HCT116 (cell line): Measurements from ENCODE around the gene CTXN1. TPM values are rescaled to one million over a fixed set of nuclear protein-coding genes. Genes with fewer than 3 reads are reported as not detected.

Source experiments
- ATAC-seq: fragments of 200-7000 bp; cut with Tn5 transposase; 2 replicates; pipeline ENCODE4 v1.9.1; 2020; ENCODE audit warnings: mild to moderate bottlenecking, moderate library complexity
- BruUV-seq: library from RNA; stranded (reverse); fragments of 400-500 nt; replicated peaks from 2 replicates; lab custom pipeline; 2021; lab: Mats Ljungman, UMichigan
- CTCF ChIA-PET: fragments of 300-600 bp; sonication (Branson Sonifier 250); formaldehyde crosslinking; loops from one replicate; lab custom pipeline; 2021; ENCODE audit warnings: antibody characterized with exemption; lab: Charles Lee
- POLR2A ChIA-PET: fragments of 300-600, 350-600 bp; sonication (Branson Sonifier 250); formaldehyde crosslinking; loops from one replicate; lab custom pipeline; 2021; ENCODE audit warnings: antibody characterized with exemption; lab: Charles Lee
- RAD21 ChIA-PET, 2 experiments: fragments of 300-600 bp; sonication (Branson Sonifier 250); formaldehyde crosslinking; loops; one replicate each; lab custom pipeline; 2023; ENCODE audit warnings: low total read pairs in 2 of 2; ENCODE audit not compliant: uncharacterized antibody in 2 of 2, unreplicated experiment in 2 of 2, low non-redundant PET in 1 of 2; lab: Charles Lee
- DNase-seq: peaks from one replicate; pipeline ENCODE4 v3.0.0-alpha.2; 2010; ENCODE audit warnings: low read depth, low spot score
- H2AFZ ChIP-seq: fragments of 200-600 bp; shearing (Covaris generic), sonication (generic); 2 replicates; pipeline ENCODE4 v1.6.1; 2017; ENCODE audit warnings: low read depth, mixed run types, mixed read lengths, antibody characterized with exemption, low read length; ENCODE audit not compliant: poor library complexity, severe bottlenecking
- H3K27ac ChIP-seq: 2 replicates; pipeline ENCODE4 v1.5.1; 2012; ENCODE audit warnings: low read depth, low read length
- H3K27me3 ChIP-seq: fragments of 200-600 bp; sonication (generic); 2 replicates; pipeline ENCODE4 v1.6.1; 2016; ENCODE audit warnings: mixed run types, low read length, mixed read lengths; ENCODE audit not compliant: insufficient read depth
- H3K36me3 ChIP-seq, 2 experiments: fragments of 200-500 bp in 1 of 2; fragments of 200-600 bp in 1 of 2; sonication (Bioruptor generic) in 1 of 2; sonication (generic) in 1 of 2; 2 replicates each; pipeline versions ENCODE4 v1.5.1 to v1.6.1; 2014 to 2016; ENCODE audit warnings: low read length in 2 of 2, inconsistent platforms in 1 of 2, mixed read lengths in 1 of 2, mixed run types in 1 of 2; ENCODE audit not compliant: insufficient read depth in 2 of 2, control insufficient read depth in 1 of 2
- H3K4me1 ChIP-seq, 2 experiments: fragments of 200-600 bp in 1 of 2; sonication (generic) in 1 of 2; 2 replicates each; pipeline versions ENCODE4 v1.5.1 to v1.6.1; 2012 to 2017; ENCODE audit warnings: low read length in 2 of 2, inconsistent platforms in 1 of 2, mild to moderate bottlenecking in 1 of 2, mixed read lengths in 1 of 2, mixed run types in 1 of 2, moderate library complexity in 1 of 2; ENCODE audit not compliant: insufficient read depth in 2 of 2, control insufficient read depth in 1 of 2
- H3K4me2 ChIP-seq: fragments of 200-600 bp; sonication (generic); 2 replicates; pipeline ENCODE4 v1.6.1; 2017; ENCODE audit warnings: mixed run types, low read length, mixed read lengths
- H3K4me3 ChIP-seq, 2 experiments: fragments of 200-600 bp in 1 of 2; sonication (generic) in 1 of 2; replicated peaks in 1 of 2; 2 replicates each; pipeline ENCODE4 v1.5.1; 2011 to 2016; ENCODE audit warnings: low read length in 2 of 2, control low read depth in 1 of 2, low read depth in 1 of 2, mild to moderate bottlenecking in 1 of 2, mixed read lengths in 1 of 2, mixed run types in 1 of 2
- H3K79me2 ChIP-seq: fragments of 200-600 bp; sonication (generic); 2 replicates; pipeline ENCODE4 v1.6.1; 2017; ENCODE audit warnings: mild to moderate bottlenecking, mixed run types, low read length, moderate library complexity, mixed read lengths; ENCODE audit not compliant: insufficient read depth
- H3K9ac ChIP-seq: fragments of 200-600 bp; sonication (generic); 2 replicates; pipeline ENCODE4 v1.6.1; 2016; ENCODE audit warnings: low read length, mixed read lengths
- H3K9me2 ChIP-seq: fragments of 200-600 bp; sonication (generic), shearing (Covaris generic); 2 replicates; pipeline ENCODE4 v1.6.1; 2017; ENCODE audit warnings: mixed run types, mild to moderate bottlenecking, moderate library complexity; ENCODE audit not compliant: insufficient read depth
- H3K9me3 ChIP-seq, 2 experiments: fragments of 200-500 bp in 1 of 2; fragments of 200-600 bp in 1 of 2; sonication (Bioruptor generic) in 1 of 2; sonication (generic) in 1 of 2; 2 replicates each; pipeline ENCODE4 v1.6.1; 2014 to 2017; ENCODE audit warnings: low read length in 2 of 2, mixed read lengths in 2 of 2, inconsistent platforms in 1 of 2, low read depth in 1 of 2, mild to moderate bottlenecking in 1 of 2, mixed run types in 1 of 2, moderate library complexity in 1 of 2; ENCODE audit not compliant: control insufficient read depth in 1 of 2, insufficient read depth in 1 of 2
- H4K20me1 ChIP-seq: fragments of 200-600 bp; sonication (generic), shearing (Covaris generic); 2 replicates; pipeline ENCODE4 v1.6.1; 2017; ENCODE audit warnings: mixed run types, mild to moderate bottlenecking, moderate library complexity; ENCODE audit not compliant: insufficient read depth
- CBX3 ChIP-seq: IDR thresholded peaks from 2 replicates; pipeline ENCODE4 v1.6.1; 2012; ENCODE audit warnings: low read depth
- EGR1 ChIP-seq: IDR thresholded peaks from 2 replicates; pipeline ENCODE4 v1.6.1; 2012; ENCODE audit warnings: low read depth
- ELF1 ChIP-seq: IDR thresholded peaks from 2 replicates; pipeline ENCODE4 v1.6.1; 2012; ENCODE audit warnings: low read depth, borderline replicate concordance
- EZH2phosphoT487 ChIP-seq: fragments of 200-600 bp; IDR thresholded peaks from 2 replicates; pipeline ENCODE4 v1.6.1; 2018; ENCODE audit warnings: antibody characterized with exemption, borderline replicate concordance
- FOSL1 ChIP-seq: IDR thresholded peaks from 2 replicates; pipeline ENCODE4 v1.6.1; 2012; ENCODE audit warnings: low read depth
- POLR2A ChIP-seq: IDR thresholded peaks from 2 replicates; pipeline ENCODE4 v1.7.0; 2011; ENCODE audit warnings: borderline replicate concordance; ENCODE audit not compliant: insufficient read depth, insufficient read length; ENCODE audit errors: extremely low read depth
- POLR2AphosphoS5 ChIP-seq: IDR thresholded peaks from 2 replicates; pipeline ENCODE4 v1.6.1; 2011; ENCODE audit warnings: mild to moderate bottlenecking, low read depth, low read length, moderate library complexity
- SIN3A ChIP-seq: IDR thresholded peaks from 2 replicates; pipeline ENCODE4 v1.6.1; 2012; ENCODE audit warnings: low read depth
- SRF ChIP-seq: IDR thresholded peaks from 2 replicates; pipeline ENCODE4 v1.6.1; 2012; ENCODE audit warnings: low read depth
- YY1 ChIP-seq: IDR thresholded peaks from 2 replicates; pipeline ENCODE4 v1.6.1; 2011; ENCODE audit warnings: low read length, low read depth, moderate library complexity, mild to moderate bottlenecking; ENCODE audit not compliant: insufficient replicate concordance; ENCODE audit errors: extremely low read depth
- ZFX ChIP-seq: fragments of 450-650 bp; IDR thresholded peaks from 2 replicates; pipeline ENCODE4 v1.6.1; 2017
- ZNF274 ChIP-seq: fragments of 200-500 bp; sonication (Bioruptor generic); IDR thresholded peaks from 2 replicates; pipeline ENCODE4 v1.6.1; 2014; ENCODE audit warnings: mild to moderate bottlenecking, low read depth, low read length, inconsistent platforms
- intact Hi-C: fragments of 100-400 bp; cut with micrococcal nuclease; formaldehyde crosslinking; loops from 2 replicates; pipeline ENCODE4 v1.10.0; 2022
- total RNA-seq: library from RNA; stranded (reverse); gene quantifications from one replicate; pipeline ENCODE4 v1.2.1, GENCODE V29; 2021; ENCODE audit not compliant: unreplicated experiment
- TF ChIP-seq, protein P1 (sequence below): IDR thresholded peaks from 2 replicates; pipeline ENCODE4 v1.6.1; 2012
- TF ChIP-seq, protein P2 (sequence below), 3 experiments: fragments of 200-600 bp in 1 of 3; sonication (generic) in 1 of 3; IDR thresholded peaks in 2 of 3; conservative IDR thresholded peaks in 1 of 3; 2 replicates each; pipeline ENCODE4 v1.5.1; 2012 to 2017; ENCODE audit warnings: low read depth in 2 of 3, low read length in 2 of 3, antibody characterized with exemption in 1 of 3, borderline replicate concordance in 1 of 3, control low read depth in 1 of 3, mild to moderate bottlenecking in 1 of 3, mixed read lengths in 1 of 3, mixed run types in 1 of 3, moderate library complexity in 1 of 3; ENCODE audit not compliant: insufficient read depth in 1 of 3
- TF ChIP-seq, protein P3 (sequence below): IDR thresholded peaks from 2 replicates; pipeline ENCODE4 v1.6.1; 2012
- TF ChIP-seq, protein P4 (sequence below): IDR thresholded peaks from 2 replicates; pipeline ENCODE4 v1.6.1; 2011; ENCODE audit warnings: mild to moderate bottlenecking, low read length, moderate library complexity; ENCODE audit not compliant: insufficient replicate concordance; ENCODE audit errors: extremely low read depth

The CTXN1 gene
- total RNA-seq, 1 experiment from 2014 or later, result 56.0 TPM

DNA sequence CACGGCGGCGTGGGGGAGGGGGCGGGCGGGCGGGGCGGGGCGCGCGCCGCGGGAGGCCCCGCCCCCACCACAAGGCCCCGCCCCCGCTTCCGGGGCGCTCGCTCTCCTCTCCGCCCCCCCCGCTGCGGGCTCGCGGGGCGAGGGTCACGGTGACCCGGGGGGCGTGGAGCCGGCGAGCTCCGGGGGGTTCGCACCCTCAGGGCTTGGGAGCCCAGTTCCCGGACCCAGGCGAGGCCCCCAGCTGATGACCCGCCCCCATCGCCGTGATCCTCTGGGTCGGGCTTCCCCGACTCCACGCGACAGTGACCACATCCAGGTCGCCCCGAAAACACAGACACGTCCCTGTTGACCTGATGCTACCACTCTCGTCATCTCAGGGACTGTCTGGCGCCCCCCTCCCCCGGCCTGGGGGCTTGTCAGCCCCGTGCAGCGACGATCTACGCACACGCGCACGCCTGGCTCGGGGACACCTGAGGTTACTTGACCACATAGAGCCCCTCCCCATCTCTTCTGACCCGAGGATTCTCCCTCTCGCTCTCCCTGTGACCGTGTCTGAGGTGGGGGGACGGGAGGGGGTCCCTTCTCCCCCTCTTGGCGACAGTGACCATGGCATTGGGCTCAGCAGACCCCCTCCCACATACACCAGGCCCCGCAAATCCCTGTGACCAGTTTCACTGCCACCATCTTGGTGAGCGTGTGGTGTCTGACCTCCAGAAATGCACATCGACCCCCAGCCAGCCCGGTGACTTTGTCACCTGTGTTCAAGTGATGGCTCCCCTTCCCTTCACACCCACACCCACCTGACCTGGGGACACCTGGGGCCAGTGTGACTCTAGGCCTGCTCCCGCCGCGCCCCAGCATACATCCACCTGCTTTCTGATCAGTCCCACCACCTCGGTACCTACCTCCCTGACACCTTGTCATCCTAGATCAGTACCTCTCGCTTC, 21.6 kb downstream of the CTXN1 start (continued):
- TF ChIP-seq, protein P1, sequence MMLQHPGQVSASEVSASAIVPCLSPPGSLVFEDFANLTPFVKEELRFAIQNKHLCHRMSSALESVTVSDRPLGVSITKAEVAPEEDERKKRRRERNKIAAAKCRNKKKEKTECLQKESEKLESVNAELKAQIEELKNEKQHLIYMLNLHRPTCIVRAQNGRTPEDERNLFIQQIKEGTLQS, result no peak
- no peak for TF ChIP-seq ZFX
- TF ChIP-seq YY1, result no peak

DNA sequence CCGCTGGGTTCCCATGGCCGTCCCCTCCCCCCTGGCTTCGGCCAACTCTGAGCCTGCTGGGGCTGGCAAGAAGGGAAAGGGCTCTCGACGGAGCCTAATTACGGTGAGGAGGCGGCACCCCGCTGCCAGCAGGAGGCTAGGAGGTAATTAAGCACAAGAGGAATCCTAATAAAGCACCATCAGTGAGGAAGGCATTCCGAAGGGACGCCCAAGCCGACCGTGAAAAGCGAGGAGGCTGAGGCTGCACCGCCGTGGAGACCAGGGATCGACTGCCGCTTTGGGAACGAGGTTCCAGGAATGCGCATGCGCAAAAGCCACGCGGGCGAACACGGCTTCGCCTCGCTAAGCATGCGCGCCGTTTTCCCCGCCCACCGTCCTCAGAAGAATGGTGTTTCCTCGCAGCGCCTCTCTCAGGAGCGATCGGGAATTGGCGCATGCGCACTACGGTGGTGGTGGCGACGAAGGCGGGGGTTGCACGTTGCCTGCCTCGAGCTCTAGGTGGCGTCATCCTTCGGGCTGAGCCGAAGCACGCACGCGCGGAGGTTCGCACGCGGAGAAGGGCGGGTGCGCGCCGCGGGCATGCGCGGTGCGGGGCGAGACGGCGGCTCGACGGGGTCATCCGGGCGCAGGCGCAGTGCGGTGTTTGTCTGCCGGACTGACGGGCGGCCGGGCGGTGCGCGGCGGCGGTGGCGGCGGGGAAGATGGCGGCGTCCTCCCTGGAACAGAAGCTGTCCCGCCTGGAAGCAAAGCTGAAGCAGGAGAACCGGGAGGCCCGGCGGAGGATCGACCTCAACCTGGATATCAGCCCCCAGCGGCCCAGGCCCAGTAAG, 22.5 kb downstream of the CTXN1 start, which contains the start of gene MAP2K7:
Gene MAP2K7 (plus strand): TSS at position 634 of the 830 bp plus-strand sequence. CDS start 68 bp downstream, at position 702.
- peaks cover 3 to 30% of the 10 kb centered on the region in 2 experiments; a peak in 2 of 4 replicates for H3K4me1 ChIP-seq
- peak; percentile 98 for DNase-seq
- RAD21 ChIA-PET, result interaction anchor here in 1 of 2 experiments (1.0 kb wide), 1 partner anchor 35 kb away, joined by 4 read pairs; no protein-coding TSS in a partner anchor
- ATAC-seq, result peak; percentile 85
- H3K9ac ChIP-seq, result peak within 1 kb of the TSS; percentile 97
- no peaks in the 10 kb centered on the region for H3K9me3 ChIP-seq
- peaks cover 0 to 9% of the 10 kb centered on the region in 2 experiments; a peak in 2 of 4 replicates for H3K36me3 ChIP-seq
- POLR2A ChIA-PET, result interaction anchor here (0.6 to 2.1 kb wide), 5 partner anchors 14 to 34 kb away, joined by 3 to 11 read pairs (median 8); partner anchors contain the start of genes LRRC8E and SNAPC2
- H3K79me2 ChIP-seq, result peaks cover 54% of the 10 kb centered on the region
- H3K27me3 ChIP-seq, result no peaks in the 10 kb centered on the region
- intact Hi-C loops, result loop anchor here (2.0 kb wide), 1 partner anchor 15 kb away; the partner anchor contains the start of gene LRRC8E
- no TSS peak for BruUV-seq
- CTCF ChIA-PET, result interaction anchor here (0.7 to 1.2 kb wide), 12 partner anchors 10 to 610 kb away, joined by 3 to 18 read pairs (median 4); partner anchors contain the start of genes SNAPC2 and ZNF414
- peak within 1 kb of the TSS; percentile 75 to 97 for H3K4me3 ChIP-seq
- H3K4me2 ChIP-seq, result peak within 1 kb of the TSS; percentile 97
- H4K20me1 ChIP-seq, result no peaks in the 10 kb centered on the region
- peak within 1 kb of the TSS; percentile 92 for H3K27ac ChIP-seq
- H3K9me2 ChIP-seq, result no peaks in the 10 kb centered on the region
- no peak within 1 kb of the TSS for H2AFZ ChIP-seq
- TF ChIP-seq, protein P2, sequence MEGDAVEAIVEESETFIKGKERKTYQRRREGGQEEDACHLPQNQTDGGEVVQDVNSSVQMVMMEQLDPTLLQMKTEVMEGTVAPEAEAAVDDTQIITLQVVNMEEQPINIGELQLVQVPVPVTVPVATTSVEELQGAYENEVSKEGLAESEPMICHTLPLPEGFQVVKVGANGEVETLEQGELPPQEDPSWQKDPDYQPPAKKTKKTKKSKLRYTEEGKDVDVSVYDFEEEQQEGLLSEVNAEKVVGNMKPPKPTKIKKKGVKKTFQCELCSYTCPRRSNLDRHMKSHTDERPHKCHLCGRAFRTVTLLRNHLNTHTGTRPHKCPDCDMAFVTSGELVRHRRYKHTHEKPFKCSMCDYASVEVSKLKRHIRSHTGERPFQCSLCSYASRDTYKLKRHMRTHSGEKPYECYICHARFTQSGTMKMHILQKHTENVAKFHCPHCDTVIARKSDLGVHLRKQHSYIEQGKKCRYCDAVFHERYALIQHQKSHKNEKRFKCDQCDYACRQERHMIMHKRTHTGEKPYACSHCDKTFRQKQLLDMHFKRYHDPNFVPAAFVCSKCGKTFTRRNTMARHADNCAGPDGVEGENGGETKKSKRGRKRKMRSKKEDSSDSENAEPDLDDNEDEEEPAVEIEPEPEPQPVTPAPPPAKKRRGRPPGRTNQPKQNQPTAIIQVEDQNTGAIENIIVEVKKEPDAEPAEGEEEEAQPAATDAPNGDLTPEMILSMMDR (IDR thresholded peaks at IDR 0.05 in 2 of 3, conservative IDR thresholded peaks at IDR 0.05 in 1 of 3; ENCODE audit: borderline replicate concordance in 1 of 3, insufficient read depth in 1 of 3, low read depth in 2 of 3, low read length in 2 of 3), result peak; percentile 25 to 95 (median 55); a peak in 5 of 6 replicates
- no peak for TF ChIP-seq SIN3A
- TF ChIP-seq POLR2A, result peak; percentile 97
- TF ChIP-seq ZFX, result no peak
- TF ChIP-seq CBX3, result no peak
- TF ChIP-seq YY1, result peak; percentile 71
- no peak for TF ChIP-seq FOSL1
- no peak for TF ChIP-seq ELF1
- TF ChIP-seq, protein P1, result no peak
- peak; percentile 98 for TF ChIP-seq POLR2AphosphoS5
- TF ChIP-seq, protein P3, sequence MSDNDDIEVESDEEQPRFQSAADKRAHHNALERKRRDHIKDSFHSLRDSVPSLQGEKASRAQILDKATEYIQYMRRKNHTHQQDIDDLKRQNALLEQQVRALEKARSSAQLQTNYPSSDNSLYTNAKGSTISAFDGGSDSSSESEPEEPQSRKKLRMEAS, result peak; percentile 99
- no peak for TF ChIP-seq EZH2phosphoT487
- TF ChIP-seq SRF, result no peak
- TF ChIP-seq EGR1, result peak; percentile 28; the same call in 1 of the 2 replicates
- no peak for TF ChIP-seq ZNF274
- TF ChIP-seq, protein P4, sequence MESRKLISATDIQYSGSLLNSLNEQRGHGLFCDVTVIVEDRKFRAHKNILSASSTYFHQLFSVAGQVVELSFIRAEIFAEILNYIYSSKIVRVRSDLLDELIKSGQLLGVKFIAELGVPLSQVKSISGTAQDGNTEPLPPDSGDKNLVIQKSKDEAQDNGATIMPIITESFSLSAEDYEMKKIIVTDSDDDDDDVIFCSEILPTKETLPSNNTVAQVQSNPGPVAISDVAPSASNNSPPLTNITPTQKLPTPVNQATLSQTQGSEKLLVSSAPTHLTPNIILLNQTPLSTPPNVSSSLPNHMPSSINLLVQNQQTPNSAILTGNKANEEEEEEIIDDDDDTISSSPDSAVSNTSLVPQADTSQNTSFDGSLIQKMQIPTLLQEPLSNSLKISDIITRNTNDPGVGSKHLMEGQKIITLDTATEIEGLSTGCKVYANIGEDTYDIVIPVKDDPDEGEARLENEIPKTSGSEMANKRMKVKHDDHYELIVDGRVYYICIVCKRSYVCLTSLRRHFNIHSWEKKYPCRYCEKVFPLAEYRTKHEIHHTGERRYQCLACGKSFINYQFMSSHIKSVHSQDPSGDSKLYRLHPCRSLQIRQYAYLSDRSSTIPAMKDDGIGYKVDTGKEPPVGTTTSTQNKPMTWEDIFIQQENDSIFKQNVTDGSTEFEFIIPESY, result no peak
